PC-9 (cell line): ENCODE measurements around the gene SVOPL.

Experiments
- CTCF ChIP-seq: fragments of 200-600 bp; sonication (generic); conservative IDR thresholded peaks from 2 replicates; pipeline ENCODE4 v1.6.1; 2017; ENCODE audit warnings: mixed run types, antibody characterized with exemption, mild to moderate bottlenecking, moderate library complexity
- EZH2 ChIP-seq: fragments of 200-600 bp; sonication (generic); IDR thresholded peaks from 2 replicates; pipeline ENCODE4 v1.8.0; 2017; ENCODE audit warnings: antibody characterized with exemption, low read depth

GRCh38 chr7:138749960-138750359 lies 48.8 kb upstream of the SVOPL start:
- no peak for TF ChIP-seq CTCF
- TF ChIP-seq EZH2 = no peak
